Measurements from ENCODE around the gene CHRM3. TPM values are rescaled to one million over a fixed set of nuclear protein-coding genes. Genes with fewer than 3 reads are reported as not detected.

Gene CHRM3
- total RNA-seq: 1 to 10 TPM; 3.1 to 6.7 TPM
- polyA plus RNA-seq (ENCODE audit: insufficient read length in 6 of 6): 1 to 10 TPM; 1.5 to 2.5 (median 2.3) TPM
- long read RNA-seq, donor 1: 0 reads
- long read RNA-seq, donor 2: 0 reads
- long read RNA-seq, donor 3: 0 reads
- long read RNA-seq, donor 4, partial matches to known transcripts: 0 of 1 reads
- long read RNA-seq, donor 4, other reads (novel, unspliced or antisense): 1 of 1 reads
- long read RNA-seq, donor 5: 0 reads
- long read RNA-seq, donor 6: 0 reads
- long read RNA-seq, donor 7: 0 reads
- long read RNA-seq, donor 8: 0 reads
- long read RNA-seq, donor 9: 0 reads
- long read RNA-seq, donor 10: 0 reads
- long read RNA-seq, donor 11: 0 reads
- long read RNA-seq, donor 12: 0 reads

- H3K9me3 ChIP-seq: no peaks in the 10 kb centered on the region
- ATAC-seq (peak; percentile 95), DNase-seq (peak; percentile 20 to 86 (median 66))
- peak within 1 kb of the TSS; percentile 50 to 52 for H3K4me3 ChIP-seq
- peaks cover 38 to 59% of the 10 kb centered on the region in 2 donors for H3K27me3 ChIP-seq
- H3K4me1 ChIP-seq: peaks cover 5 to 23% of the 10 kb centered on the region in 2 donors
- intact Hi-C loops (cut with DNase I): no loop called here
- H3K27ac ChIP-seq: peak within 1 kb of the TSS in 1 of 2 donors; percentile 16
- H3K36me3 ChIP-seq: no peaks in the 10 kb centered on the region
- TF ChIP-seq CTCF (IDR thresholded peaks at IDR 0.05): no peak
Observed at GRCh38 chr1:239386453-239387303, at the start of gene CHRM3. TSS of gene CHRM3 (plus strand) at chr1:239386568. CDS start at chr1:239907452, 520,884 bp downstream.

- Histone ChIP-seq H3K9me3 (no peaks in the 10 kb centered on the region), H3K4me1 (no peaks in the 10 kb centered on the region), H3K27me3 (no peaks in the 10 kb centered on the region), H3K36me3 (no peaks in the 10 kb centered on the region), H3K27ac (no peak overlapping the region), H3K4me3 (no peak overlapping the region)
- TF ChIP-seq CTCF (IDR thresholded peaks at IDR 0.05): no peak
- intact Hi-C loops (cut with DNase I): no loop called here
- ATAC-seq: no peak
- no peak for DNase-seq
Observed at GRCh38 chr1:239337799-239338430, 48.5 kb upstream of the CHRM3 start.

GRCh38 chr1:239347776-239348175, 38.6 kb upstream of the CHRM3 start:
- DNase-seq: no peak
- Histone ChIP-seq H3K9me3 (no peaks in the 10 kb centered on the region), H3K27ac (no peak overlapping the region), H3K27me3 (no peaks in the 10 kb centered on the region), H3K4me3 (no peak overlapping the region), H3K4me1 (no peaks in the 10 kb centered on the region), H3K36me3 (no peaks in the 10 kb centered on the region)
- intact Hi-C loops (cut with DNase I): no loop called here
- TF ChIP-seq CTCF (IDR thresholded peaks at IDR 0.05): no peak
- ATAC-seq: no peak

- intact Hi-C loops (cut with DNase I): no loop called here
- ATAC-seq: no peak
- Histone ChIP-seq H3K27ac (no peak overlapping the region), H3K9me3 (no peaks in the 10 kb centered on the region), H3K27me3 (no peaks in the 10 kb centered on the region), H3K4me1 (no peaks in the 10 kb centered on the region), H3K4me3 (no peak overlapping the region), H3K36me3 (no peaks in the 10 kb centered on the region)
- no peak for DNase-seq
- no peak for TF ChIP-seq CTCF (IDR thresholded peaks at IDR 0.05)
Observed at GRCh38 chr1:239348635-239349353, 37.6 kb upstream of the CHRM3 start.

Data from left lung (tissue), 14 donors.